HG03575 (cell line): ENCODE measurements around the gene TAF11L2.
"Not testable (repeated sequence)": the region's sequence is repeated elsewhere in the genome, so short reads cannot be mapped to it uniquely, and the experiment has no call there.

Experiments used
- ATAC-seq: cut with Tn5 transposase; IDR thresholded peaks from one replicate; pipeline ENCODE4 v1.9.1; 2021; ENCODE audit not compliant: unreplicated experiment, insufficient number of reproducible peaks, low FRiP score; ENCODE audit errors: extremely low read depth

The TAF11L2 gene

GRCh38 chr5:17519508-17519907, 21.5 kb downstream of the TAF11L2 start:
- not testable (repeated sequence) for ATAC-seq

GRCh38 chr5:17521501-17521900, 23.5 kb downstream of the TAF11L2 start, which contains the start of gene TAF11L4:
Gene TAF11L4 (plus strand): TSS chr5:17521801.
- not testable (repeated sequence) for ATAC-seq

- not testable (repeated sequence) for ATAC-seq
Measured at GRCh38 chr5:17524935-17525334, 26.9 kb downstream of the TAF11L2 start, which contains the start of gene TAF11L5. Gene TAF11L5 (plus strand): TSS chr5:17525235.

- not testable (repeated sequence) for ATAC-seq
Measured at GRCh38 chr5:17526504-17526903, 28.5 kb downstream of the TAF11L2 start.

GRCh38 chr5:17528369-17528768, 30.3 kb downstream of the TAF11L2 start, which contains the start of gene TAF11L6:
Gene TAF11L6 (plus strand): TSS chr5:17528669.
- not testable (repeated sequence) for ATAC-seq
